Psoas muscle (tissue), 8 donors: ENCODE data around the gene SPATA25. TPM values are rescaled to one million over a fixed set of nuclear protein-coding genes. Genes with fewer than 3 reads are reported as not detected.
A peak's percentile ranks its signal among the peaks of the same experiment; 100 is the strongest.

Experiments used
- ATAC-seq, 4 donors: fragments of 200-7000 bp; cut with Tn5 transposase; one replicate each; pipeline ENCODE4 v1.9.1; 2020; ENCODE audit warnings: moderate library complexity in 3 of 4, mild to moderate bottlenecking in 2 of 4
- DNase-seq, 2 donors: peaks; one replicate each; pipeline ENCODE4 v3.0.0-alpha.2; 2020
- H3K27ac ChIP-seq: fragments of 200-600 bp; one replicate; pipeline ENCODE4 v1.8.0; 2022
- H3K27me3 ChIP-seq, 3 donors: fragments of 200-600 bp in 1 of 3; one replicate each; pipeline versions ENCODE4 v1.6.1 to v1.8.0; 2013 to 2022; ENCODE audit warnings: low read length in 2 of 3, mild to moderate bottlenecking in 2 of 3, moderate library complexity in 1 of 3; ENCODE audit not compliant: insufficient read depth in 3 of 3
- H3K36me3 ChIP-seq, 2 donors: fragments of 200-600 bp in 1 of 2; one replicate each; pipeline versions ENCODE4 v1.6.1 to v1.8.0; 2013 to 2022; ENCODE audit warnings: low read depth in 1 of 2, mild to moderate bottlenecking in 1 of 2, moderate library complexity in 1 of 2; ENCODE audit not compliant: insufficient read depth in 1 of 2
- H3K4me1 ChIP-seq: fragments of 200-600 bp; one replicate; pipeline ENCODE4 v1.8.0; 2022
- H3K4me3 ChIP-seq: fragments of 200-600 bp; one replicate; pipeline ENCODE4 v1.8.0; 2022; ENCODE audit warnings: mild to moderate bottlenecking
- H3K9me3 ChIP-seq: fragments of 200-600 bp; one replicate; pipeline ENCODE4 v1.8.0; 2022
- WGBS, 3 donors: extraction: QIAGEN DNeasy Blood & Tissue Kit; methylation state at CpG; one replicate each; pipeline versions ENCODE4 v1.1.6 to v1.1.7; 2013; 5-methylcytosine and 5-hydroxymethylcytosine counted together
- intact Hi-C, 2 donors: fragments of 100-400 bp; cut with DNase I; formaldehyde crosslinking; loops; one replicate each; pipeline versions ENCODE4 v1.11.0 to v1.14.2; 2022
- polyA plus RNA-seq, 3 donors: library from polyadenylated mRNA; stranded (reverse); fragments of 200-250 nt; gene quantifications; one replicate each; pipeline ENCODE4 v1.2.3, GENCODE V29; 2013
- total RNA-seq, 4 donors: library from RNA; stranded (reverse); fragmentation: NEBNext Ultra II Directional in 2 of 4; extraction: Animal tissue kit (Norgen Biotek cat#: 25700) in 2 of 4; gene quantifications; one replicate each; pipeline versions ENCODE4 v1.2.1 to v1.2.4, GENCODE V29; 2021 to 2023
- TF ChIP-seq, protein P1 (sequence below): fragments of 200-600 bp; IDR thresholded peaks from one replicate; pipeline ENCODE4 v1.8.0; 2022; ENCODE audit warnings: antibody characterized with exemption
- donor health status: healthy with polysubstance abuse.
- donor health status: DM: no; HTN: no; CAD: no; lungs with moderate emphysema.
- donor health status: Bipolar disorder and iron deficiency.
- donor health status: healthy.
- donor health status: DM: yes; HTN: yes; CAD: no.
- donor health status: DM: no; HTN: no; CAD: no.
- donor health status: DM: no; HTN: no; CAD: no.
- donor health status: DM: yes; HTN: yes; CAD: no.

Gene SPATA25
- total and polyA plus RNA-seq, 7 donors, result 1.0 to 2.7 (median 1.6) TPM

- ATAC-seq (no peak), DNase-seq (no peak)
- Histone ChIP-seq H3K27me3 (no peaks in the 10 kb centered on the region), H3K9me3 (no peaks in the 10 kb centered on the region), H3K27ac (no peak overlapping the region), H3K4me3 (no peak overlapping the region), H3K4me1 (peaks cover 2% of the 10 kb centered on the region), H3K36me3 (no peaks in the 10 kb centered on the region)
- 90 to 94% (median 92%) methylated on average over 7 of the region's 7 CpGs for WGBS, 3 donors
- TF ChIP-seq, protein P1, sequence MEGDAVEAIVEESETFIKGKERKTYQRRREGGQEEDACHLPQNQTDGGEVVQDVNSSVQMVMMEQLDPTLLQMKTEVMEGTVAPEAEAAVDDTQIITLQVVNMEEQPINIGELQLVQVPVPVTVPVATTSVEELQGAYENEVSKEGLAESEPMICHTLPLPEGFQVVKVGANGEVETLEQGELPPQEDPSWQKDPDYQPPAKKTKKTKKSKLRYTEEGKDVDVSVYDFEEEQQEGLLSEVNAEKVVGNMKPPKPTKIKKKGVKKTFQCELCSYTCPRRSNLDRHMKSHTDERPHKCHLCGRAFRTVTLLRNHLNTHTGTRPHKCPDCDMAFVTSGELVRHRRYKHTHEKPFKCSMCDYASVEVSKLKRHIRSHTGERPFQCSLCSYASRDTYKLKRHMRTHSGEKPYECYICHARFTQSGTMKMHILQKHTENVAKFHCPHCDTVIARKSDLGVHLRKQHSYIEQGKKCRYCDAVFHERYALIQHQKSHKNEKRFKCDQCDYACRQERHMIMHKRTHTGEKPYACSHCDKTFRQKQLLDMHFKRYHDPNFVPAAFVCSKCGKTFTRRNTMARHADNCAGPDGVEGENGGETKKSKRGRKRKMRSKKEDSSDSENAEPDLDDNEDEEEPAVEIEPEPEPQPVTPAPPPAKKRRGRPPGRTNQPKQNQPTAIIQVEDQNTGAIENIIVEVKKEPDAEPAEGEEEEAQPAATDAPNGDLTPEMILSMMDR, result no peak
- intact Hi-C loops, result no loop called here
These were observed 26.0 kb downstream of the SPATA25 start for GRCh38 chr20:45861221-45862075.

DNA sequence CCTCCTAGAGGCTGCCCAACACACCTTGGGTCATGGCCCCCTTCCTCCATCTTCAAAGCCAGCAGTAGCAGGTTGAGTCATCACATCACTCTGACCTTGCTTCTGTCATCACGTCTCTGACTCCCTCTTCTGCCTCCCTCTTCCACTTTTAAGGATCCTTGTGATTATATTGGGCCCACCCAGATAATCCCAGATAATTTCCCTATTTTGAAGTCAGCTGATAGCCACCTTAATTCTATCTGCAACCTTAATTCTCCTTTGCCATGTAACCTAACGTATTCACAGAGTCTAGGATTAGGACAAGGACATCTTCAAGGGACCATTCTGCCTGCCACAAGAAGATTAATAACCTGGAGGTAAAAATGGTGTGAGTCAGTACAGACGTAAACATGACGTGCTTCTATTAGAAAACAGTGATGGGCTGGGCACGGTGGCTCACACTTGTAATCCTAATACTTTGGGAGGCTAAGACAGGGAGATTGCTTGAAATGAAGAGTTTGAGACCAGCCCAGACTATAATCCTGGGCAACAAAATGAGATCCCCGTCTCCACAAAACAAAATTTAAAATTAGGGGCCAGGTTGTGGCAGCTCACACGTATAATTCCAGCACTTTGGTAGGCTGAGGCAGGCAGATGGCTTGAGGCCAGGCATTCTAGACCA is 26.7 kb downstream of the SPATA25 start:
- intact Hi-C loops, result no loop called here
- H3K27me3 ChIP-seq, result no peaks in the 10 kb centered on the region
- no peak overlapping the region for H3K27ac ChIP-seq
- peaks cover 10% of the 10 kb centered on the region for H3K4me1 ChIP-seq
- TF ChIP-seq, protein P1, result no peak
- no peaks in the 10 kb centered on the region for H3K9me3 ChIP-seq
- H3K4me3 ChIP-seq, result no peak overlapping the region
- DNase-seq (no peak), ATAC-seq (no peak)
- 61 to 81% (median 71%) methylated on average over 7 of the region's 7 CpGs for WGBS, 3 donors
- H3K36me3 ChIP-seq, result no peaks in the 10 kb centered on the region

GRCh38 chr20:45859916-45860315 is 27.5 kb downstream of the SPATA25 start:
- Histone ChIP-seq H3K4me3 (no peak overlapping the region), H3K4me1 (peaks cover 17% of the 10 kb centered on the region), H3K9me3 (no peaks in the 10 kb centered on the region), H3K27me3 (no peaks in the 10 kb centered on the region), H3K27ac (no peak overlapping the region), H3K36me3 (no peaks in the 10 kb centered on the region)
- TF ChIP-seq, protein P1, result no peak
- intact Hi-C loops, result no loop called here
- ATAC-seq (no peak), DNase-seq (no peak)
- WGBS, 3 donors, result 82 to 92% (median 85%) methylated on average over 5 of the region's 5 CpGs

DNA sequence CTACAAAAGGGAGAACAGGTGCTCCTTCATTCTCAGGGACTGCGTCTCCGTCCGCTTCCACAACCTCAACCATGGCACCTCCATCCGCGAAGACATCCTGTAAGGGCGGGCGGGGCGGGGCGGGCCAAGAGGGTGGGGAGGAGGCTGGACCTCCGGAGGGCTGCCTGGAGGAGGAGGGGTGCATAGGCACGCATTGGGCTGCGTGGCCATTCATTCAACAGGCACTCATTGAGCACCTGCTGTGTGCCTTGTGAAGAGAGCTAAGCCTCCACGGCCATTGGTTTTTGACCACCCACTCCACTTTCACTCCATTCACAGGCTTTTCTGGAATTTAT is 29.6 kb downstream of the SPATA25 start:
- Histone ChIP-seq H3K4me3 (peak overlapping the region; percentile 87), H3K27me3 (no peaks in the 10 kb centered on the region), H3K4me1 (peaks cover 24% of the 10 kb centered on the region), H3K27ac (peak overlapping the region; percentile 85), H3K36me3 (peaks cover 0 to 13% of the 10 kb centered on the region in 2 donors), H3K9me3 (no peaks in the 10 kb centered on the region)
- TF ChIP-seq, protein P1, result no peak
- ATAC-seq, result peak; percentile 2 to 22 (median 4)
- intact Hi-C loops, result no loop called here
- WGBS, 3 donors, result 12 to 18% (median 13%) methylated on average over 12 to 13 of the region's 13 CpGs
- DNase-seq, result no peak
